Neural cell (in vitro differentiated cells): ENCODE data around the gene SEMA3B.

ENCODE experiments used
- EP300 ChIP-seq: fragments of 450-650 bp; conservative IDR thresholded peaks from 2 replicates; pipeline ENCODE4 v1.6.1; 2014; ENCODE audit warnings: antibody characterized with exemption, mild to moderate bottlenecking, moderate library complexity; ENCODE audit not compliant: poor library complexity, severe bottlenecking
- EZH2 ChIP-seq: fragments of 200-600, 300-800 bp; shearing (Covaris generic), sonication (generic); IDR thresholded peaks from 2 replicates; pipeline ENCODE4 v1.6.1; 2014; ENCODE audit warnings: antibody characterized with exemption, low read length, borderline replicate concordance, mild to moderate bottlenecking; ENCODE audit not compliant: insufficient read depth, poor library complexity, severe bottlenecking
- POLR2AphosphoS5 ChIP-seq: IDR thresholded peaks from 2 replicates; pipeline ENCODE4 v1.6.1; 2012
- RAD21 ChIP-seq: fragments of 450-650 bp; conservative IDR thresholded peaks from 2 replicates; pipeline ENCODE4 v1.6.1; 2014; ENCODE audit warnings: antibody characterized with exemption, mild to moderate bottlenecking, moderate library complexity
- SMC3 ChIP-seq: fragments of 450-650 bp; conservative IDR thresholded peaks from 2 replicates; pipeline ENCODE4 v1.6.1; 2014; ENCODE audit warnings: antibody characterized with exemption, mild to moderate bottlenecking, moderate library complexity; ENCODE audit not compliant: poor library complexity
- TAF1 ChIP-seq: IDR thresholded peaks from 2 replicates; pipeline ENCODE4 v1.6.1; 2012; ENCODE audit warnings: low read depth
- TF ChIP-seq, protein P1 (sequence below): fragments of 450-650 bp; IDR thresholded peaks from 2 replicates; pipeline ENCODE4 v1.5.1; 2014; ENCODE audit warnings: antibody characterized with exemption, mild to moderate bottlenecking, moderate library complexity; ENCODE audit not compliant: poor library complexity, severe bottlenecking

DNA sequence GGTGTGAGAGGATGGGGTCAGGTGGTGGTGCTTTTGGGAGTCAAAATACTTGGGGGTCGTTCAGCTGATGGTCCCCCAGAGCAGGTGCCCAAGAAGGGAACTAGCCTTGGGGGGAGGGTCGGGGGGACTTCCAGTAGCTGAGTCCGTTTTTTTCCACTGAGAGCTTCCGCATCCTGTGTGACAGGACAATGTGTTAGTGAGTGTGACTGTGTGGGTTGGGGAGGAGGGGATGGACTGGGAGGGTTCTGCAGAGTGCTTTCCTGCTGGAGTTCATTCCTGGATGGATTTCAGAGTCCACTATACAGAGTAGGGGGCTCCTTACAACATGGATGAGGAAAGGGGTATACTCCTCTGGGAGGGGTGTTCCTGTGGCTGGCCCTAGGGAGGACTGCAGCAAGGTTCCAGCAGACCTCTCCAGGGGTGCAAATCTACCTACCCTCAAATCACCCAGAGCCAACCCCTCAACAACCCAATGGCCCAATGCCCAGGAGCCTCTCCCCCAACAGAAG is 54.2 kb downstream of the SEMA3B start:
- TF ChIP-seq, protein P1, sequence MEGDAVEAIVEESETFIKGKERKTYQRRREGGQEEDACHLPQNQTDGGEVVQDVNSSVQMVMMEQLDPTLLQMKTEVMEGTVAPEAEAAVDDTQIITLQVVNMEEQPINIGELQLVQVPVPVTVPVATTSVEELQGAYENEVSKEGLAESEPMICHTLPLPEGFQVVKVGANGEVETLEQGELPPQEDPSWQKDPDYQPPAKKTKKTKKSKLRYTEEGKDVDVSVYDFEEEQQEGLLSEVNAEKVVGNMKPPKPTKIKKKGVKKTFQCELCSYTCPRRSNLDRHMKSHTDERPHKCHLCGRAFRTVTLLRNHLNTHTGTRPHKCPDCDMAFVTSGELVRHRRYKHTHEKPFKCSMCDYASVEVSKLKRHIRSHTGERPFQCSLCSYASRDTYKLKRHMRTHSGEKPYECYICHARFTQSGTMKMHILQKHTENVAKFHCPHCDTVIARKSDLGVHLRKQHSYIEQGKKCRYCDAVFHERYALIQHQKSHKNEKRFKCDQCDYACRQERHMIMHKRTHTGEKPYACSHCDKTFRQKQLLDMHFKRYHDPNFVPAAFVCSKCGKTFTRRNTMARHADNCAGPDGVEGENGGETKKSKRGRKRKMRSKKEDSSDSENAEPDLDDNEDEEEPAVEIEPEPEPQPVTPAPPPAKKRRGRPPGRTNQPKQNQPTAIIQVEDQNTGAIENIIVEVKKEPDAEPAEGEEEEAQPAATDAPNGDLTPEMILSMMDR: no peak
- TF ChIP-seq RAD21: no peak
- TF ChIP-seq POLR2AphosphoS5: no peak
- no peak for TF ChIP-seq EP300
- no peak for TF ChIP-seq EZH2
- no peak for TF ChIP-seq TAF1
- TF ChIP-seq SMC3: no peak
